IMR-90 (cell line): ENCODE results near the gene ARMC10.

Source experiments
- CEBPB ChIP-seq: IDR thresholded peaks from 2 replicates; pipeline ENCODE4 v1.6.1; 2012; ENCODE audit warnings: low read depth, low read length, improper control_type of control experiment
- CHD1 ChIP-seq: IDR thresholded peaks from 2 replicates; pipeline ENCODE4 v1.6.1; 2012; ENCODE audit warnings: low read depth, low read length, improper control_type of control experiment
- CTCF ChIP-seq: conservative IDR thresholded peaks from 2 replicates; pipeline ENCODE4 v1.5.1; 2012; ENCODE audit warnings: mild to moderate bottlenecking, low read depth, low read length, improper control_type of control experiment
- ELK1 ChIP-seq: fragments of 150-350 bp; IDR thresholded peaks from 2 replicates; pipeline ENCODE4 v1.6.1; 2016; ENCODE audit warnings: low read depth, mild to moderate bottlenecking, low read length, moderate library complexity, borderline replicate concordance
- MAFK ChIP-seq: IDR thresholded peaks from 2 replicates; pipeline ENCODE4 v1.6.1; 2012; ENCODE audit warnings: low read depth, low read length, improper control_type of control experiment
- POLR2A ChIP-seq: IDR thresholded peaks from 2 replicates; pipeline ENCODE4 v1.6.1; 2012; ENCODE audit warnings: mild to moderate bottlenecking, low read depth, low read length
- RAD21 ChIP-seq: IDR thresholded peaks from 2 replicates; pipeline ENCODE4 v1.6.1; 2012; ENCODE audit warnings: low read length, improper control_type of control experiment
- RFX5 ChIP-seq: IDR thresholded peaks from 2 replicates; pipeline ENCODE4 v1.8.0; 2012; ENCODE audit warnings: low read depth, mild to moderate bottlenecking, low read length, moderate library complexity
- SMC3 ChIP-seq: fragments of 150-350 bp; IDR thresholded peaks from 2 replicates; pipeline ENCODE4 v1.6.1; 2016; ENCODE audit warnings: low read depth, mild to moderate bottlenecking, antibody characterized with exemption, low read length, moderate library complexity
- USF2 ChIP-seq: fragments of 150-350 bp; IDR thresholded peaks from 2 replicates; pipeline ENCODE4 v1.6.1; 2017; ENCODE audit warnings: mild to moderate bottlenecking, antibody characterized with exemption, low read length, low read depth

GRCh38 chr7:103114576-103115008 lies 39.7 kb downstream of the ARMC10 start:
- no peak for TF ChIP-seq CTCF
- TF ChIP-seq POLR2A = no peak
- TF ChIP-seq RAD21 = no peak
- TF ChIP-seq CEBPB = no peak
- no peak for TF ChIP-seq MAFK
- no peak for TF ChIP-seq CHD1
- TF ChIP-seq RFX5 = no peak
- TF ChIP-seq SMC3 = no peak
- no peak for TF ChIP-seq USF2
- no peak for TF ChIP-seq ELK1
